Psoas muscle (tissue), 8 donors: ENCODE results near the gene ITSN1. TPM values are rescaled to one million over a fixed set of nuclear protein-coding genes. Genes with fewer than 3 reads are reported as not detected.
A peak's percentile ranks its signal among the peaks of the same experiment; 100 is the strongest.

Source experiments
- ATAC-seq, 4 donors: fragments of 200-7000 bp; cut with Tn5 transposase; one replicate each; pipeline ENCODE4 v1.9.1; 2020; ENCODE audit warnings: moderate library complexity in 3 of 4, mild to moderate bottlenecking in 2 of 4
- DNase-seq, 2 donors: peaks; one replicate each; pipeline ENCODE4 v3.0.0-alpha.2; 2020
- H3K27ac ChIP-seq: fragments of 200-600 bp; one replicate; pipeline ENCODE4 v1.8.0; 2022
- H3K27me3 ChIP-seq, 3 donors: fragments of 200-600 bp in 1 of 3; one replicate each; pipeline versions ENCODE4 v1.6.1 to v1.8.0; 2013 to 2022; ENCODE audit warnings: low read length in 2 of 3, mild to moderate bottlenecking in 2 of 3, moderate library complexity in 1 of 3; ENCODE audit not compliant: insufficient read depth in 3 of 3
- H3K36me3 ChIP-seq, 2 donors: fragments of 200-600 bp in 1 of 2; one replicate each; pipeline versions ENCODE4 v1.6.1 to v1.8.0; 2013 to 2022; ENCODE audit warnings: low read depth in 1 of 2, mild to moderate bottlenecking in 1 of 2, moderate library complexity in 1 of 2; ENCODE audit not compliant: insufficient read depth in 1 of 2
- H3K4me1 ChIP-seq: fragments of 200-600 bp; one replicate; pipeline ENCODE4 v1.8.0; 2022
- H3K4me3 ChIP-seq: fragments of 200-600 bp; one replicate; pipeline ENCODE4 v1.8.0; 2022; ENCODE audit warnings: mild to moderate bottlenecking
- H3K9me3 ChIP-seq: fragments of 200-600 bp; one replicate; pipeline ENCODE4 v1.8.0; 2022
- WGBS, 3 donors: extraction: QIAGEN DNeasy Blood & Tissue Kit; methylation state at CpG; one replicate each; pipeline versions ENCODE4 v1.1.6 to v1.1.7; 2013; 5-methylcytosine and 5-hydroxymethylcytosine counted together
- intact Hi-C, 2 donors: fragments of 100-400 bp; cut with DNase I; formaldehyde crosslinking; loops; one replicate each; pipeline versions ENCODE4 v1.11.0 to v1.14.2; 2022
- polyA plus RNA-seq, 3 donors: library from polyadenylated mRNA; stranded (reverse); fragments of 200-250 nt; gene quantifications; one replicate each; pipeline ENCODE4 v1.2.3, GENCODE V29; 2013
- total RNA-seq, 4 donors: library from RNA; stranded (reverse); fragmentation: NEBNext Ultra II Directional in 2 of 4; extraction: Animal tissue kit (Norgen Biotek cat#: 25700) in 2 of 4; gene quantifications; one replicate each; pipeline versions ENCODE4 v1.2.1 to v1.2.4, GENCODE V29; 2021 to 2023
- TF ChIP-seq, protein P1 (sequence below): fragments of 200-600 bp; IDR thresholded peaks from one replicate; pipeline ENCODE4 v1.8.0; 2022; ENCODE audit warnings: antibody characterized with exemption
- donor health status: healthy with polysubstance abuse.
- donor health status: DM: no; HTN: no; CAD: no; lungs with moderate emphysema.
- donor health status: Bipolar disorder and iron deficiency.
- donor health status: healthy.
- donor health status: DM: yes; HTN: yes; CAD: no.
- donor health status: DM: no; HTN: no; CAD: no.
- donor health status: DM: no; HTN: no; CAD: no.
- donor health status: DM: yes; HTN: yes; CAD: no.

ITSN1 gene
- total and polyA plus RNA-seq, 7 donors: 9.3 to 43.8 (median 22.4) TPM

DNA sequence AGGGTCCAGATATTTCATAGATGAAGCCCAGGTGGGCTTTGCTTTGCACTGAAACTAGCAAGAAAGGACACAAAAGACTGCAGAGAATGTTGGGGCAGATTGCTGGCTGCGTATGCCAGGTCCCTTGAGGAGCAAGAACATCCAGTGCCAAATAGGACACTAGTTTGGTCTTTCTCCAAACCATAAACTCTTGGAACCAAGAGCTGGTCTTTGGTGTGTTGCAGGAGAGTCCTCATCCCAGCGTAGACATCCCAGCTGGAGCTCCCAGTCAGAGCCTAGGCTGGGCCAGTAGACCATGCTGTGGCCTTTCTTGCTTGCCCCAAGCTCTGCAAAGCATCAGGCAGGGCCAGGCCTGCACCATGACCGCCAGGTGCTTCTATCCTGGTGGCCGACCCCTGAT, 185.8 kb downstream of the ITSN1 start:
- TF ChIP-seq, protein P1, sequence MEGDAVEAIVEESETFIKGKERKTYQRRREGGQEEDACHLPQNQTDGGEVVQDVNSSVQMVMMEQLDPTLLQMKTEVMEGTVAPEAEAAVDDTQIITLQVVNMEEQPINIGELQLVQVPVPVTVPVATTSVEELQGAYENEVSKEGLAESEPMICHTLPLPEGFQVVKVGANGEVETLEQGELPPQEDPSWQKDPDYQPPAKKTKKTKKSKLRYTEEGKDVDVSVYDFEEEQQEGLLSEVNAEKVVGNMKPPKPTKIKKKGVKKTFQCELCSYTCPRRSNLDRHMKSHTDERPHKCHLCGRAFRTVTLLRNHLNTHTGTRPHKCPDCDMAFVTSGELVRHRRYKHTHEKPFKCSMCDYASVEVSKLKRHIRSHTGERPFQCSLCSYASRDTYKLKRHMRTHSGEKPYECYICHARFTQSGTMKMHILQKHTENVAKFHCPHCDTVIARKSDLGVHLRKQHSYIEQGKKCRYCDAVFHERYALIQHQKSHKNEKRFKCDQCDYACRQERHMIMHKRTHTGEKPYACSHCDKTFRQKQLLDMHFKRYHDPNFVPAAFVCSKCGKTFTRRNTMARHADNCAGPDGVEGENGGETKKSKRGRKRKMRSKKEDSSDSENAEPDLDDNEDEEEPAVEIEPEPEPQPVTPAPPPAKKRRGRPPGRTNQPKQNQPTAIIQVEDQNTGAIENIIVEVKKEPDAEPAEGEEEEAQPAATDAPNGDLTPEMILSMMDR: no peak
- Histone ChIP-seq H3K27me3 (no peaks in the 10 kb centered on the region), H3K4me3 (no peak overlapping the region), H3K36me3 (peaks cover 0 to 21% of the 10 kb centered on the region in 2 donors), H3K27ac (no peak overlapping the region), H3K9me3 (no peaks in the 10 kb centered on the region), H3K4me1 (peaks cover 20% of the 10 kb centered on the region)
- DNase-seq (peak in 1 of 2 donors; percentile 69), ATAC-seq (peak; percentile 81 to 89 (median 85))
- WGBS, 3 donors: 44 to 62% (median 45%) methylated on average over 4 of the region's 4 CpGs
- intact Hi-C loops: loop anchor here (5.0 to 10.0 kb wide), 2 partner anchors 69 to 183 kb away; partner anchors contain the start of genes CRYZL1 (in 1 of the 2) and ITSN1 (in 1 of the 2)

DNA sequence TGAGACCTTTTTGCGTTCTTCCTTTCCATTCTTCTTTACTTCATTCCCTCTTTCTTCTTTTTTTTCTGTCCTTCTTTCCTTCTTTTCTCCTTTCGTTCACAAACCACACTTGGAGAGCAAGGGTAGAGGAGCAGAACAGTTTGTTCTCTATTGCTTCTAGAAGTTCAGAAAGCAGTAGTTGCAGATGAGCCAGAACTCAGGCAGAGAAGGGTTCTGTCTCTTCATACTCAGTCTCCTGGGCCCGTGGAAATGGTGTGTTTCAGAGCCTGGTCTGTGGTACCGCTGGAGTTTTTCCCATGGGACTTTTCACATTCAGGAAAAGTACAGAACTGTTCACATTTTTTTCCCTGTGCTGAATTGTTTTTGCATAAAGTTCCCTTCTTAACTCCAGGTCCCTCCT, 186.3 kb downstream of the ITSN1 start:
- H3K4me3 ChIP-seq: no peak overlapping the region
- WGBS, 3 donors: 57 to 74% (median 70%) methylated on average over 4 of the region's 4 CpGs
- H3K4me1 ChIP-seq: peaks cover 20% of the 10 kb centered on the region
- no peaks in the 10 kb centered on the region for H3K9me3 ChIP-seq
- no peak overlapping the region for H3K27ac ChIP-seq
- TF ChIP-seq, protein P1: no peak
- H3K36me3 ChIP-seq: peaks cover 0 to 21% of the 10 kb centered on the region in 2 donors
- ATAC-seq (peak in 1 of 4 donors; percentile 25), DNase-seq (no peak)
- H3K27me3 ChIP-seq: no peaks in the 10 kb centered on the region
- intact Hi-C loops: loop anchor here (5.0 to 10.0 kb wide), 2 partner anchors 69 to 184 kb away; partner anchors contain the start of genes CRYZL1 (in 1 of the 2) and ITSN1 (in 1 of the 2)

DNA sequence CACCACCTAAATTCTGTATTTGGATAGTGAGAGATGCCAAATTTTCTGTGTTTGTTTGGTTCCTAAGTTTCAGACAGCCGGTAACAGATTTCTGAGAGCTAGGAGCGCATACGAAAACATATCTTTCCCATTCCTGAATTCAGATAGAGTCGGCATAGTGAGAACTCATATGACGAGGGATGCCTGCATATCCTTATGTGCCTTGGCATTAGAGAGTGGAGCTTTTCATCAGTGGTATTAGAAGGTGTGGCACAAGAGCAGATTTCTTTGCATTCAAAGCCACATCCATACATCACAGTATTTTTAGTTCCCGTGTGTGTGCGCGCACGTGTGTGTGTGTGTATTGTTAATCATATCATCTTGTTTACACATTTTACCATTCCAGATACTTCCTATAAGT, 187.5 kb downstream of the ITSN1 start:
- TF ChIP-seq, protein P1: no peak
- no peaks in the 10 kb centered on the region for H3K9me3 ChIP-seq
- peaks cover 0 to 27% of the 10 kb centered on the region in 2 donors for H3K36me3 ChIP-seq
- no peak for ATAC-seq
- 97 to 98% (median 97%) methylated on average over 9 of the region's 9 CpGs for WGBS, 3 donors
- H3K27ac ChIP-seq: no peak overlapping the region
- H3K4me1 ChIP-seq: peaks cover 20% of the 10 kb centered on the region
- H3K4me3 ChIP-seq: no peak overlapping the region
- H3K27me3 ChIP-seq: no peaks in the 10 kb centered on the region
- intact Hi-C loops: loop anchor here (5.0 to 10.0 kb wide), 2 partner anchors 67 to 185 kb away; partner anchors contain the start of genes CRYZL1 (in 1 of the 2) and ITSN1 (in 1 of the 2)
- no peak for DNase-seq

DNA sequence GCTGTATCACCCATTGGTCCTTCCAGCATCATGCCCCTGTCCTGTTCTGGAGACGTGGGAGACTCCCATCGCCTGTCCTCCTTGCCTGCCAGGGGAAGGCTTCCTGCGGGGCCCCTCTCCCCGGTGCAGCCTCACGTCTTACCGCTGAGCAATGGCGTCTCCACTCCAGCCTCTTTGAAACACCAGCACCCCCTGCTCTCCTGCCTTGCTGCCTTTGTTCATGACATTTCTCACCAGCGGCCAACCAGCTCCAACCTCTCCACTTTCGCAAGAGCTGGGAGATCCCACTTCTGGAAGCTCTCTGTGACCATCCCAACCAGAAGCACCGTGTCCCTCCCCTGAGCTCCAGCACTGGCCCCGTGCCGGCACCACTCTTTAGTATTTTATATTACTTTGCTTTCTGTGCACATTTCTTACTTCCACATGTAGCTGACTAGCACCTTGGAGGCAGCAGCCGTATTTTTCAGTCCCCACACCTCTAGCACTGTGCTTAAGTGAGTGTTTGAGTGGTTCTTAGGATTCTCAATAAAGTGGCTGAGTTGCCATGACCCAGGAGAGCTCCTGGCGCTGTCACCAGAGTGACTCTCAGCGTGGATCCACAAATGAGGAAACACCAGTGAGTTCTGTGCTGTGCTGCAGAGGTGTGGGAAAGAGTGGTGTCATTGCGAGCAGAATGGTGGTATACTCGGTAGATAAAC, 189.8 kb downstream of the ITSN1 start:
- WGBS, 3 donors: 94 to 96% (median 96%) methylated on average over 17 of the region's 17 CpGs
- peaks cover 0 to 43% of the 10 kb centered on the region in 2 donors for H3K36me3 ChIP-seq
- no peak for DNase-seq
- no peak for ATAC-seq
- intact Hi-C loops: no loop called here
- TF ChIP-seq, protein P1: no peak
- H3K27ac ChIP-seq: no peak overlapping the region
- peaks cover 19% of the 10 kb centered on the region for H3K4me1 ChIP-seq
- no peak overlapping the region for H3K4me3 ChIP-seq
- H3K9me3 ChIP-seq: no peaks in the 10 kb centered on the region
- no peaks in the 10 kb centered on the region for H3K27me3 ChIP-seq
